ENCODE results near the gene CTNNBIP1.
"Not testable (repeated sequence)": the region's sequence is repeated elsewhere in the genome, so short reads cannot be mapped to it uniquely, and the experiment has no call there.

The CTNNBIP1 gene

DNA sequence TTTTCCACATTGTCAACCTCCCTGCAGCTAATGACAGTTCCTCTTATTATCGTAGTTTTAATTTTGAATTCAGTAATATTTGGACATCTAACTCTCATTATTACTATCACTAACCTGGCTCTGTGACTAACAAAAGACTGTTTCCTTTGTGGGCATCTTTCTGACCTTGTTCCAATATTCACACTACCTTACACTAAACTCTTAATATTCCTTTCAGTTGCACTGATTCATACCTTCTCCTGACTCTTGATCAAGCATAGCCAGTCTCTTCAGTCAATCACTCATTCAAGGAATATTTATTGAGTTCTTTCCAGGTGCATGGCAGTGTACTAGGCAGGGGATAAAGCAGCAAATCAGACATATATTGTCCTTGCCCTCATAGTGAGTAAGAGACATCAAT, 7.8 kb upstream of the CTNNBIP1 start:
- DNase-seq (ENCODE audit: insufficient read length, low spot score) (no peak), FAIRE-seq (no peak)
- no peak for TF ChIP-seq TAF1 (IDR thresholded peaks at IDR 0.05; ENCODE audit: low read depth, low read length)
- TF ChIP-seq POLR2AphosphoS5 (IDR thresholded peaks at IDR 0.05; ENCODE audit: low read depth, low read length), result no peak
- TF ChIP-seq SPI1 (IDR thresholded peaks at IDR 0.05; ENCODE audit: low read depth, low read length), result 0 out of 2 replicates have a peak, but pooled peaks have one; percentile 3

- not testable (repeated sequence) for DNase-seq (ENCODE audit: insufficient read length, low spot score); FAIRE-seq
Observed at GRCh38 chr1:9917495-9917894, 7.4 kb upstream of the CTNNBIP1 start.

- no peak for FAIRE-seq
- no peak for DNase-seq (ENCODE audit: insufficient read length, low spot score)
- no peak for TF ChIP-seq POLR2A (IDR thresholded peaks at IDR 0.05; ENCODE audit: low read depth, low read length)
- TF ChIP-seq POU2F2 (IDR thresholded peaks at IDR 0.05; ENCODE audit: low read depth, low read length), result no peak
- TF ChIP-seq TAF1 (IDR thresholded peaks at IDR 0.05; ENCODE audit: low read depth, low read length), result no peak
- TF ChIP-seq SPI1 (IDR thresholded peaks at IDR 0.05; ENCODE audit: low read depth, low read length), result no peak
- no peak for TF ChIP-seq POLR2AphosphoS5 (IDR thresholded peaks at IDR 0.05; ENCODE audit: low read depth, low read length)
- TF ChIP-seq PAX5 (IDR thresholded peaks at IDR 0.05; ENCODE audit: insufficient read depth, low read length, severe bottlenecking), result no peak
Observed at GRCh38 chr1:9916452-9916851, 6.4 kb upstream of the CTNNBIP1 start.

GRCh38 chr1:9914610-9914937, 4.5 kb upstream of the CTNNBIP1 start:
- DNase-seq (ENCODE audit: insufficient read length, low spot score) (no peak), FAIRE-seq (no peak)
- TF ChIP-seq TAF1 (IDR thresholded peaks at IDR 0.05; ENCODE audit: low read depth, low read length) (no peak), PAX5 (IDR thresholded peaks at IDR 0.05; ENCODE audit: insufficient read depth, low read length, severe bottlenecking) (no peak), POLR2AphosphoS5 (IDR thresholded peaks at IDR 0.05; ENCODE audit: low read depth, low read length) (no peak), POLR2A (IDR thresholded peaks at IDR 0.05; ENCODE audit: low read depth, low read length) (no peak), POU2F2 (IDR thresholded peaks at IDR 0.05; ENCODE audit: low read depth, low read length) (no peak), SPI1 (IDR thresholded peaks at IDR 0.05; ENCODE audit: low read depth, low read length) (no peak)

DNA sequence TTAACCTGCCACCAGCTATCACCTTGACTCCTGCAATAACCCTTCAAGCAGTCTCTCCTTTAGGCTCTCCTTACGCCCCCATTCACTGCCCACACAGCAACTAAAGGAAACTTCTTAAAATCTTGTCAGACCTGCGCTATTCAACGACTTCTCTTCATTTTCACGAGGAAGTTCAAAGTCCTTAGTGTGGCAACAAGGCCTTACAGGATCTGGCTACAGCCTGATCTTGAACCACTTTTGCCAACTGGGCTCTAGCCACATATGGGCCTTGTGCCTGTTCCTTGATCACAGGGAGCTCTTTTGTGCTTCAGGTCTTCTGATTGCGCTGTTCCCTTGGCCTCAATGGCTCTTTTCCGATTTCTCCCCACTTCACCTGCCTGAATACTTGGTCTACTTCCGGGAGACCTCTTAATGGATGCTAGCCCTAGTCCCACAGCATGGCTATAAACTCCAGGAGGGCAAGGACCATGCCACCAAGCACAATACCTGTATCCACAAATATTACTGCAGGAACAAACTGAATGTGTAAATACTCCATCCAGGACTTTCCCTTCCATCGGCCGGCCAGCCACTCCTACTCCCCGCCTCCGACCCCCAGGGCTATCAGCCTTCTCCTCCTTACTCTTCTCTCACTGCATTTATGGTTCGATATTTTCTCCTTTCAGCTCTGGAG, 2.3 kb upstream of the CTNNBIP1 start:
- DNase-seq (ENCODE audit: insufficient read length, low spot score), result no peak
- FAIRE-seq, result no peak
- TF ChIP-seq TAF1 (IDR thresholded peaks at IDR 0.05; ENCODE audit: low read depth, low read length) (no peak), PAX5 (IDR thresholded peaks at IDR 0.05; ENCODE audit: insufficient read depth, low read length, severe bottlenecking) (no peak), POU2F2 (IDR thresholded peaks at IDR 0.05; ENCODE audit: low read depth, low read length) (no peak), POLR2AphosphoS5 (IDR thresholded peaks at IDR 0.05; ENCODE audit: low read depth, low read length) (no peak), POLR2A (IDR thresholded peaks at IDR 0.05; ENCODE audit: low read depth, low read length) (no peak), SPI1 (IDR thresholded peaks at IDR 0.05; ENCODE audit: low read depth, low read length) (no peak)

GRCh38 chr1:9910423-9911178, 532 bp upstream of the CTNNBIP1 start:
- TF ChIP-seq POU2F2 (IDR thresholded peaks at IDR 0.05; ENCODE audit: low read depth, low read length) (peak; percentile 58; the same call in 1 of the 2 replicates), POLR2A (IDR thresholded peaks at IDR 0.05; ENCODE audit: low read depth, low read length) (no peak), POLR2AphosphoS5 (IDR thresholded peaks at IDR 0.05; ENCODE audit: low read depth, low read length) (peak; percentile 44; the same call in 1 of the 2 replicates)
- peak; percentile 100 for FAIRE-seq
- DNase-seq (ENCODE audit: insufficient read length, low spot score), result peak; percentile 95

GRCh38 chr1:9909234-9910046, 629 bp downstream of the CTNNBIP1 start:
- no peak for DNase-seq (ENCODE audit: insufficient read length, low spot score)
- FAIRE-seq, result peak; percentile 84
- TF ChIP-seq SPI1 (IDR thresholded peaks at IDR 0.05; ENCODE audit: low read depth, low read length) (no peak), POLR2A (IDR thresholded peaks at IDR 0.05; ENCODE audit: low read depth, low read length) (no peak), POLR2AphosphoS5 (IDR thresholded peaks at IDR 0.05; ENCODE audit: low read depth, low read length) (no peak), POU2F2 (IDR thresholded peaks at IDR 0.05; ENCODE audit: low read depth, low read length) (no peak), TAF1 (IDR thresholded peaks at IDR 0.05; ENCODE audit: low read depth, low read length) (no peak), PAX5 (IDR thresholded peaks at IDR 0.05; ENCODE audit: insufficient read depth, low read length, severe bottlenecking) (no peak)

DNA sequence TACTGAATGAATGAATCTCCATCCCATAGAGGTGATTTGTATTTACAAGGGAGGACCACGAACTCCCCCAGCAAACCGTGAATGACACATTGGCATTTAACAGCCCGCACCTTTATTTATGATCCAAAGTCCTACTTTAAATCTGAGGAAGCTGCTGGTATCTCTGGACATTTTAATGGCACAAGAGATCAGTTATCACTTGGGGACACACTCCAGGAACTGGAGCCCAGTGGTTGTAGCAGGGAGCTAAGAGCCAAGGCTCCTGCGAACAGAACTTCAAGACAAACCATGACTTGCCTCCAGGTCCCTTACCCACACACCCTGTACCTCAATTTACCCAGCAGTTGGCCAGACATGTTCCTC, 1.2 kb downstream of the CTNNBIP1 start:
- FAIRE-seq (no peak), DNase-seq (ENCODE audit: insufficient read length, low spot score) (no peak)
- TF ChIP-seq POU2F2 (IDR thresholded peaks at IDR 0.05; ENCODE audit: low read depth, low read length) (no peak), PAX5 (IDR thresholded peaks at IDR 0.05; ENCODE audit: insufficient read depth, low read length, severe bottlenecking) (no peak), POLR2AphosphoS5 (IDR thresholded peaks at IDR 0.05; ENCODE audit: low read depth, low read length) (no peak), SPI1 (IDR thresholded peaks at IDR 0.05; ENCODE audit: low read depth, low read length) (no peak), TAF1 (IDR thresholded peaks at IDR 0.05; ENCODE audit: low read depth, low read length) (no peak), POLR2A (IDR thresholded peaks at IDR 0.05; ENCODE audit: low read depth, low read length) (no peak)

DNA sequence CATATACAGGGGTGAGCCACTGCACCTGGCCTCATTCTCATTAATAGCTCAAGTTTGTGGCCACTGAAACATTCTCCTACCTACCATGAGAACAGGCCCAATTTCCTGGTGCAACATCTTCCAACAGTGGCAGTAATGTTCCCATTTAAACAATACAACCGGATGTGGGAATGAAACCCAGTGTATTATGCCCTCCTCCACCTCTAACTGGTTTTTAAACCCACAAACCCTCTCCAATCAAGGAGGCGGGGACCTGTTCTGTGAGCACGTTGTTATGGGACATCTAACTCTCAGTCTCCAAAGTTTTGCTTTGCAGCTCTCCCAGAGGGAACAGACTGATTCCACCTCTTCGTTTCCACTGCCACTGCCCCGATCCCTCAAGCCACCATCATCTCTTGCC, 2.6 kb downstream of the CTNNBIP1 start:
- TF ChIP-seq TAF1 (IDR thresholded peaks at IDR 0.05; ENCODE audit: low read depth, low read length) (no peak), POLR2AphosphoS5 (IDR thresholded peaks at IDR 0.05; ENCODE audit: low read depth, low read length) (no peak), POU2F2 (IDR thresholded peaks at IDR 0.05; ENCODE audit: low read depth, low read length) (no peak), SPI1 (IDR thresholded peaks at IDR 0.05; ENCODE audit: low read depth, low read length) (no peak), PAX5 (IDR thresholded peaks at IDR 0.05; ENCODE audit: insufficient read depth, low read length, severe bottlenecking) (no peak), POLR2A (IDR thresholded peaks at IDR 0.05; ENCODE audit: low read depth, low read length) (no peak)
- FAIRE-seq, result no peak
- no peak for DNase-seq (ENCODE audit: insufficient read length, low spot score)
